B cell (primary cell): Measurements from ENCODE around the gene CEMIP2. TPM values are rescaled to one million over a fixed set of nuclear protein-coding genes. Genes with fewer than 3 reads are reported as not detected.

Source experiments
- ATAC-seq: fragments of 200-7000 bp; cut with Tn5 transposase; one replicate; pipeline ENCODE4 v1.10.0; 2021; ENCODE audit warnings: low read depth, mild to moderate bottlenecking, moderate number of reproducible peaks, moderate library complexity
- CTCF ChIA-PET: fragments of 350-600 bp; sonication (Branson Sonifier 250); formaldehyde crosslinking; loops from one replicate; lab custom pipeline; 2021; ENCODE audit warnings: antibody characterized with exemption, inconsistent platforms; lab: Charles Lee
- POLR2A ChIA-PET: fragments of 350-600 bp; sonication (Branson Sonifier 250); formaldehyde crosslinking; loops from one replicate; lab custom pipeline; 2021; ENCODE audit warnings: antibody characterized with exemption; lab: Charles Lee
- DNase-seq: peaks from one replicate; pipeline ENCODE4 v3.0.0; 2013
- H2AFZ ChIP-seq: 2 replicates; pipeline ENCODE4 v1.6.1; 2012; ENCODE audit warnings: mild to moderate bottlenecking, low read depth, low read length; ENCODE audit not compliant: insufficient read depth, poor library complexity, severe bottlenecking
- H3K27ac ChIP-seq, 2 donors: 1 replicate in 1 of 2; 2 replicates in 1 of 2; pipeline ENCODE4 v1.5.1; 2012 to 2013; ENCODE audit warnings: low read length in 2 of 2, mild to moderate bottlenecking in 2 of 2, moderate library complexity in 1 of 2
- H3K27me3 ChIP-seq, 4 experiments: fragments of 200-600 bp in 1 of 4; sonication (generic) in 1 of 4; replicated peaks in 1 of 4; 1 replicate in 2 of 4; 2 replicates in 2 of 4; pipeline versions ENCODE4 v1.6.1 to v1.7.0; 2013 to 2016; ENCODE audit warnings: low read length in 3 of 4, mild to moderate bottlenecking in 2 of 4, mixed read lengths in 1 of 4, moderate library complexity in 1 of 4; ENCODE audit not compliant: insufficient read depth in 4 of 4, control insufficient read depth in 3 of 4; ENCODE audit errors: control extremely low read depth in 1 of 4
- H3K36me3 ChIP-seq, 2 experiments: replicated peaks in 1 of 2; 1 replicate in 1 of 2; 2 replicates in 1 of 2; pipeline versions ENCODE4 v1.6.1 to v1.7.1; 2013; ENCODE audit warnings: low read length in 1 of 2; ENCODE audit not compliant: insufficient read depth in 2 of 2, control insufficient read depth in 1 of 2; ENCODE audit errors: control extremely low read depth in 1 of 2, extremely low read depth in 1 of 2
- H3K4me1 ChIP-seq, 2 donors: fragments of 200-600 bp in 1 of 2; sonication (generic) in 1 of 2; 1 replicate in 1 of 2; 2 replicates in 1 of 2; pipeline versions ENCODE4 v1.5.1 to v1.6.1; 2013 to 2017; ENCODE audit warnings: low read length in 2 of 2; ENCODE audit not compliant: control insufficient read depth in 2 of 2, insufficient read depth in 2 of 2
- H3K4me2 ChIP-seq: replicated peaks from 2 replicates; pipeline ENCODE3; 2012; ENCODE audit warnings: mild to moderate bottlenecking, low read depth, low read length; ENCODE audit not compliant: poor library complexity, severe bottlenecking
- H3K4me3 ChIP-seq, 5 experiments: fragments of 200-600 bp in 1 of 5; sonication (generic) in 1 of 5; 1 replicate in 3 of 5; 2 replicates in 2 of 5; pipeline versions ENCODE4 v1.5.1 to v1.7.0; 2011 to 2016; ENCODE audit warnings: low read length in 4 of 5, mild to moderate bottlenecking in 4 of 5, low read depth in 2 of 5, control low read depth in 1 of 5, moderate library complexity in 1 of 5; ENCODE audit not compliant: insufficient read depth in 1 of 5; ENCODE audit errors: control extremely low read depth in 1 of 5, extremely low read depth in 1 of 5
- H3K79me2 ChIP-seq: fragments of 200-600 bp; sonication (generic); one replicate; pipeline ENCODE4 v1.6.0; 2016; ENCODE audit warnings: low read length; ENCODE audit not compliant: control insufficient read depth, insufficient read depth
- H3K9ac ChIP-seq: fragments of 200-600 bp; sonication (generic); 2 replicates; pipeline ENCODE4 v1.6.1; 2017; ENCODE audit warnings: mild to moderate bottlenecking, low read length, moderate library complexity
- H3K9me3 ChIP-seq, 3 donors: one replicate each; pipeline versions ENCODE4 v1.6.1 to v1.7.1; 2013; ENCODE audit warnings: low read length in 2 of 3; ENCODE audit not compliant: control insufficient read depth in 2 of 3, insufficient read depth in 1 of 3; ENCODE audit errors: control extremely low read depth in 1 of 3
- H4K20me1 ChIP-seq: 2 replicates; pipeline ENCODE4 v1.6.0; 2012; ENCODE audit warnings: mild to moderate bottlenecking, low read length; ENCODE audit not compliant: insufficient read depth, control insufficient read depth, poor library complexity, severe bottlenecking
- H3K27ac Mint-ChIP-seq: one replicate; pipeline ENCODE4 v1.8.0; 2021; ENCODE audit warnings: mixed read lengths
- H3K27me3 Mint-ChIP-seq: one replicate; pipeline ENCODE4 v1.8.0; 2021; ENCODE audit warnings: mixed read lengths
- H3K4me1 Mint-ChIP-seq: one replicate; pipeline ENCODE4 v1.8.0; 2021; ENCODE audit warnings: mixed read lengths
- H3K4me3 Mint-ChIP-seq: one replicate; pipeline ENCODE4 v1.8.0; 2021; ENCODE audit warnings: mixed read lengths
- H3K9me3 Mint-ChIP-seq: one replicate; pipeline ENCODE4 v1.8.0; 2022; ENCODE audit warnings: mixed read lengths; ENCODE audit not compliant: insufficient read depth
- CTCF ChIP-seq: fragments of 200-600 bp; IDR thresholded peaks from one replicate; pipeline ENCODE4 v1.8.0; 2022; ENCODE audit warnings: antibody characterized with exemption, mild to moderate bottlenecking
- EZH2 ChIP-seq: IDR thresholded peaks from 2 replicates; pipeline ENCODE4 v1.6.1; 2012; ENCODE audit warnings: borderline replicate concordance, low read depth, mild to moderate bottlenecking, moderate library complexity, low read length; ENCODE audit not compliant: insufficient read depth, poor library complexity, severe bottlenecking
- WGBS: methylation state at CpG from one replicate; pipeline ENCODE4 v1.1.5; 2013; ENCODE audit warnings: missing lambda C conversion rate; ENCODE audit not compliant: insufficient coverage; 5-methylcytosine and 5-hydroxymethylcytosine counted together
- intact Hi-C: fragments of 100-400 bp; cut with micrococcal nuclease; formaldehyde crosslinking; loops from one replicate; pipeline ENCODE4 v1.10.0; 2022
- polyA plus RNA-seq: library from polyadenylated mRNA; depleted of rRNA; stranded (reverse); fragments of >200 nt; gene quantifications from 2 replicates; pipeline ENCODE4 v1.2.3, GENCODE V29; 2012
- total RNA-seq, 2 donors: library from RNA; stranded (reverse); fragments of 120-200 nt in 1 of 2; gene quantifications; 1 replicate in 1 of 2; 2 replicates in 1 of 2; pipeline versions ENCODE4 v1.2.3 to v1.2.4, GENCODE V29; 2013 to 2022

Gene CEMIP2
- total and polyA plus RNA-seq, 2 donors (not counting 1 experiment from before 2014, with no cell fraction given) = 35.4 to 90.6 TPM

GRCh38 chr9:71681708-71682272 lies 86.5 kb downstream of the CEMIP2 start:
- Histone ChIP-seq H3K4me3 (no peak overlapping the region), H2AFZ (no peak overlapping the region), H3K9me3 (no peaks in the 10 kb centered on the region), H3K9ac (no peak overlapping the region), H3K79me2 (peaks cover 9% of the 10 kb centered on the region), H3K36me3 (no peaks in the 10 kb centered on the region), H3K4me1 (peaks cover 77% of the 10 kb centered on the region in 2 donors), H3K27me3 (no peaks in the 10 kb centered on the region), H3K27ac (peak overlapping the region; percentile 41 to 66), H3K4me2 (peak overlapping the region; percentile 39), H4K20me1 (no peaks in the 10 kb centered on the region)
- Mint-ChIP-seq H3K27ac (peak overlapping the region; percentile 55), H3K27me3 (no peaks in the 10 kb centered on the region), H3K4me3 (peak overlapping the region; percentile 14), H3K9me3 (no peaks in the 10 kb centered on the region), H3K4me1 (peaks cover 75% of the 10 kb centered on the region)
- no peak for TF ChIP-seq EZH2
- TF ChIP-seq CTCF = no peak
- no peak for ATAC-seq
- WGBS = no CpG with 5 or more reads among the region's 3 CpGs
- no peak for DNase-seq
- CTCF ChIA-PET = no interaction called here
- intact Hi-C loops = no loop called here
- POLR2A ChIA-PET = interaction anchor here (0.6 kb wide), 1 partner anchor 35 kb away, joined by 4 read pairs; no protein-coding TSS in a partner anchor

GRCh38 chr9:71681104-71681707 lies 87.1 kb downstream of the CEMIP2 start:
- Histone ChIP-seq H3K79me2 (peaks cover 9% of the 10 kb centered on the region), H3K4me2 (peak overlapping the region; percentile 39), H3K4me1 (peaks cover 79% of the 10 kb centered on the region in 2 donors), H3K9ac (no peak overlapping the region), H3K9me3 (no peaks in the 10 kb centered on the region), H4K20me1 (no peaks in the 10 kb centered on the region), H3K27me3 (no peaks in the 10 kb centered on the region), H3K4me3 (no peak overlapping the region), H2AFZ (no peak overlapping the region), H3K36me3 (no peaks in the 10 kb centered on the region), H3K27ac (peak overlapping the region; percentile 41 to 66)
- peaks cover 78% of the 10 kb centered on the region for H3K4me1 Mint-ChIP-seq
- ChIA-PET CTCF (no interaction called here), POLR2A (no interaction called here)
- ATAC-seq (peak; percentile 33), DNase-seq (no peak)
- TF ChIP-seq EZH2 (no peak), CTCF (no peak)
- H3K27me3 Mint-ChIP-seq = no peaks in the 10 kb centered on the region
- H3K27ac Mint-ChIP-seq = peak overlapping the region; percentile 55
- intact Hi-C loops = no loop called here
- no CpG with 5 or more reads among the region's 1 CpG for WGBS
- H3K9me3 Mint-ChIP-seq = no peaks in the 10 kb centered on the region
- no peak overlapping the region for H3K4me3 Mint-ChIP-seq
